Fibroblast of villous mesenchyme (primary cell): Measurements from ENCODE around the gene CARHSP1. TPM values are rescaled to one million over a fixed set of nuclear protein-coding genes. Genes with fewer than 3 reads are reported as not detected.

ENCODE experiments used
- DNase-seq: peaks from one replicate; pipeline ENCODE4 v3.0.0-alpha.2; 2010; ENCODE audit warnings: low read depth
- H3K4me3 ChIP-seq: 2 replicates; pipeline ENCODE4 v1.5.1; 2011; ENCODE audit warnings: low read depth, mild to moderate bottlenecking, low read length
- total RNA-seq: library from RNA; depleted of rRNA; stranded (reverse); fragments of >200 nt; gene quantifications from 2 replicates; pipeline ENCODE4 v1.2.3, GENCODE V29; 2012
- TF ChIP-seq, protein P1 (sequence below): IDR thresholded peaks from 2 replicates; pipeline ENCODE4 v1.5.1; 2012; ENCODE audit warnings: low read depth, mild to moderate bottlenecking, low read length; ENCODE audit not compliant: insufficient read depth

Gene CARHSP1
- total RNA-seq, 1 donor, result 165 TPM

DNA sequence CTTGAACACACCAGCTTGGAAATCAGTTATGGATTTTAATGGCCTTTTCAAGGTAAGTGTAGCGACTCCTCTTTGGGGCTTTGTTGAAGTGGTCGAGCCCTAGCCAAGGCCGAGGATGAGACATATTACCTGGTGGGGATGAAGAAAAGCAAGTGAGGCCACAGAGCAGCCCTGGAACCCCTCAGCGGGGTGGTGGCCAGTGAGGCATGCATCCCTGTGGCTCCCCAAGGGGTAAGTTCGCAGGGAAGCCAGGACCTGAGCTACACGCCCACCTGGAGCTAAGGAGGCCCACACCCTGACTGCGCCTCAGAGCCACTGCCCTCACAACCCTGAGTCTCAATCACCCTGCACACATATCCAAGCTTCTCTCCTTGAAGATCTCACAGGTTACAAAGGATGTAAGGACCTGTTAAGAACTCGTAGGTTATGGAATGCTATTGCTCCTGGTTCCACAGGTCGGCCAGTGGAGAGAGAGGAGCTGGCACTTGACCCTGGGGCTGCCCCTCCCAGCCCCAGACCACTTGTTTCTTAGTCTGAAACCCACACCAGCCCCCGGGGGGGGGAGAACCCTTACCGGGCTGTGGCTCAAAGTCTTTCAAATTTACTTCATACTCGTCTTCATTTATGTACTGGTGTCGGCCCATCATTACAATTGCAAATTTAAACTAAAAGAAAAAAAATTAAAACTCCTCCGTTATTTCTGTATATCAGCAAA, 25.3 kb upstream of the CARHSP1 start:
- no peak for DNase-seq
- no peak overlapping the region for H3K4me3 ChIP-seq
- TF ChIP-seq, protein P1, sequence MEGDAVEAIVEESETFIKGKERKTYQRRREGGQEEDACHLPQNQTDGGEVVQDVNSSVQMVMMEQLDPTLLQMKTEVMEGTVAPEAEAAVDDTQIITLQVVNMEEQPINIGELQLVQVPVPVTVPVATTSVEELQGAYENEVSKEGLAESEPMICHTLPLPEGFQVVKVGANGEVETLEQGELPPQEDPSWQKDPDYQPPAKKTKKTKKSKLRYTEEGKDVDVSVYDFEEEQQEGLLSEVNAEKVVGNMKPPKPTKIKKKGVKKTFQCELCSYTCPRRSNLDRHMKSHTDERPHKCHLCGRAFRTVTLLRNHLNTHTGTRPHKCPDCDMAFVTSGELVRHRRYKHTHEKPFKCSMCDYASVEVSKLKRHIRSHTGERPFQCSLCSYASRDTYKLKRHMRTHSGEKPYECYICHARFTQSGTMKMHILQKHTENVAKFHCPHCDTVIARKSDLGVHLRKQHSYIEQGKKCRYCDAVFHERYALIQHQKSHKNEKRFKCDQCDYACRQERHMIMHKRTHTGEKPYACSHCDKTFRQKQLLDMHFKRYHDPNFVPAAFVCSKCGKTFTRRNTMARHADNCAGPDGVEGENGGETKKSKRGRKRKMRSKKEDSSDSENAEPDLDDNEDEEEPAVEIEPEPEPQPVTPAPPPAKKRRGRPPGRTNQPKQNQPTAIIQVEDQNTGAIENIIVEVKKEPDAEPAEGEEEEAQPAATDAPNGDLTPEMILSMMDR, result no peak

DNA sequence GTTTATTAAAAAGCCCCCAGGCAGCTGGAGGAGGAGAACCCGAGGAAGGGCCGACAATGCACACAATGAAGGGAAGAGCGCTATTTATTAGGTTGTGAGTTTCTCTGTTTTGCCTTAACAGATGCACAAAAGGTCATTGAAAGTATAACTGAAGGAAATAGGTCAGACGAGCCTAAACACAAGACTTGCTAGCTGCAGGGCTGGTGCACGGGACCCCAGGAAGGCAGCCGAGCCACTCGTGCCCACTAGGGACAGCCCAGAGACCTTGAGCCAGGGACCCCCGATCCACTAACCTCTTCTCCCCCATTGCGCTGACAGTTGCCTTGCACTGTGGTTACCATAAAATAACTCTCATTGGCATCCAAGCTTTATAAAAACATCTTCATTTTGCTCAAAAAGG, 24.6 kb upstream of the CARHSP1 start:
- DNase-seq, result no peak
- no peak overlapping the region for H3K4me3 ChIP-seq
- TF ChIP-seq, protein P1, result no peak

DNA sequence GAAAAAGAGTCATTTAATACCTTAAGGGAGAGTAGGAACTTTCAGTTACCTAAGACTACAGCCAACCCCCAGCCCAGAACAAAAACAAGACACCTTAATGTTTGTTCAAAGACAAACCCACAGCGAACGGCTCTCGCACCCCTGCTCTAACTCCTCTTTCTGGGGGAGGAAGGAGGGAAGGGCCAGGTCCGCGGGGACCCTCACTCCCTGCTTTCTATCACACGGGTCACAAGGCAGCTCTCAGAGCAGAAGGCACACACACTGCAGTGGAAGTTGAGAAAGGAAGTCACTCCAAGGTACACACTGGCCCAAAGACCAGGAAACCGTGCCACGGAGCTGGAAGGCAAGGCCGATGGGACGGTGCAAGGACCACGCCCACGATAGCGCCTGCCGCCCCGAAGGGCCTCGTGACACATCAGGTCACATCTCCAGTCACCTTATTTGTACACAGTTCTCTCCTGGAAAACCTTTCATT, 23.3 kb upstream of the CARHSP1 start:
- no peak for DNase-seq
- TF ChIP-seq, protein P1, result no peak
- H3K4me3 ChIP-seq, result no peak overlapping the region

DNA sequence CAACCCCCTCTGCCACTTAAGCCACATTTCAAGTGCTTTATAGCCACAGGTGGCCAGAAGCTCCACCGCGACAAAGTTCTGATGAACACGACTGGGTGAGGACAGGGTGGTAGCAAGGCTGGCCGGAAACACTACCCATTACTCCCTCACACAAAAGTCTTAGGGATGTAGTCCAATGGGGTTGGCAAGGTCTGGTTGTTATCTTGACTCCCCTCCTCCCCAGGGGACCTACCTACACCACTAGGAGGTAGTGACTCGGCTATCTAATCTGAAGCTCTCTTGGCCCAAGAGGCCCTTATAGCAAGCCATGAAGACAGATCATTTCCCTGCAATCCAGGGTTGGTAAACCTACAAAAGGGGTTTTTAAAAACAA, 21.7 kb upstream of the CARHSP1 start:
- no peak for DNase-seq
- no peak overlapping the region for H3K4me3 ChIP-seq
- TF ChIP-seq, protein P1, result no peak

DNA sequence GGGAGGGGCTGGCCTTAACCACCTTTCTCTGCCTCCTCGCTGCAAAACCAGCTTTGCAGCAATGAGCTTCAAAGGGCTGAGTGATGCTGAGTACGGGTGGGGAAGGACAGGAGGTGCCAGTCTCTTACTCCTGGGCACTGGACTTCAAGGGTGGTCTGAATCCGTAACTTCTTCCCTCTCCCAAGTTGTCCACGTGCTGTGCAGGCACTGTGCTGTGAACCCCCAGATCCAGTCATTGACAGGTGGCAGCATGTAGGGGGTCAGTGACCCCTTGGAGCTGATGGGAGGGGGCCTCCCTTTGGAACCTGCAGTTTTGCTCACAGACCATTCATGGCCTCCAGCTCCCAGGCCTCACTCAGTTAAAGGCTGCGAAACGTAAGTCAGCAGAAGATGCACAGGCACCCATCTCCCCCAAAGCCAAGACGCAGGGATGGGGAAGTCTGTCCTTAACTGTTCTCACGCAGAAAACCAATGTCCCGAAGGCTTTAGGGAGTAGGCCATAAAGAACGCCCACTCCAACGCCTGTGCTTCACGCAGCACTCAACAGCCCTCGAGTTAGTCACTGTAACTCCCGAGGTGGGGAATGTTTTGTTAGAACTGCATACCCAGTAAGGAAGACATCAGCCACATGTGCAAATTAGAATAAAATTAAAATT, 21.2 kb upstream of the CARHSP1 start:
- no peak for DNase-seq
- TF ChIP-seq, protein P1, result no peak
- H3K4me3 ChIP-seq, result no peak overlapping the region

DNA sequence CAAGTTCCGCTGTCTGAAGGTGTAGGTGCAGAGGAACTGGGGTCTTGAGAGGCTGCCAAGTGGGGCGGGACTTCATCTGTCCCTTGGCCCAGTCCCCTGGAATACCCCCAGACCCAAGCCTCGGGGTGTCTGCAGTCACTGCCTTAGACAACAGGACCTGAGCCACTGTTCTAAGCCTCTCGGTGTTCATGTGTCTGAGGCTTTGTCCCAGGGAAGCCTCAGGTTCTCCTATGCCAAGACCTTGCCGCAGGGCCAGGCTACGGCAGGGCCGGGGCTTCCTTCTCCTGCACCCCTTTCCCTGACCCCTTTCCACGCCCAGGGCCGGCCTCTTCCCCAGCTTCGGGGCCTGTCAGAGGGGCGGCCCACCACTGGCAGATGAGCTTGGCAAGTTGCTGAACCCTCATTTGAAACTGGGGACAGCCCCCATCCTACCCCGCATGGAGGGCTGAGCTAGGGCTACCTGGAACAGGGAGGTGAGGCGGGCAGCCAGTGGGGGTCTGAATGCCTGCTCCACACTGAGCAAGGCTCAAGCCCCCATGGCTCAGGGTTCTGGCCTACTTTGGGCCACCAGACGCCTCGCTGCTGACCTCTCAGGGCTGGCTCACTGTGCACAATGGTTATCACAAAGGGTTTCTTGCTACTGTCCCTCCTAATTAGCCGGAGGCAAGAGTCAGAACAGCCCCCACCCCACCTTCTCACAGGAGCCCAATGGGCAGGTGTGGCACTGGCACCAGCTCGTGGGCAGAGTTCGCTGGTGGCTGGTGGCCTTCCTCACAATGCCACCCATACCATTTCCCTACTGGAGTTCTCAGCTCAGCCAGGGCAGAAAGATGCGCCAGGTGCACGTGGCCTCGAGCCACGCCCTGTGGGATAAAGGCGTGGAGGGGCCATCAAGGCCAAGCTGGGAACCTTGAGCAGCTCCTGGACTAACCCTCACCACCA, 20.4 kb upstream of the CARHSP1 start:
- no peak for DNase-seq
- no peak overlapping the region for H3K4me3 ChIP-seq
- TF ChIP-seq, protein P1, result no peak
